Muscle of leg (tissue), 11 donors: ENCODE measurements around the gene RGMA. TPM values are rescaled to one million over a fixed set of nuclear protein-coding genes. Genes with fewer than 3 reads are reported as not detected.
"Not testable (repeated sequence)": the region's sequence is repeated elsewhere in the genome, so short reads cannot be mapped to it uniquely, and the experiment has no call there.

Experiments used
- DNase-seq: peaks from one replicate; pipeline ENCODE4 v3.0.0; 2013
- H3K27ac ChIP-seq: one replicate; pipeline ENCODE4 v1.5.1; 2013; ENCODE audit warnings: mild to moderate bottlenecking, low read length, control low read depth
- H3K27me3 ChIP-seq: one replicate; pipeline ENCODE4 v1.6.1; 2013; ENCODE audit warnings: low read length; ENCODE audit not compliant: control insufficient read depth, insufficient read depth
- H3K36me3 ChIP-seq: one replicate; pipeline ENCODE4 v1.6.1; 2013; ENCODE audit warnings: low read length; ENCODE audit not compliant: control insufficient read depth, insufficient read depth
- H3K4me1 ChIP-seq: one replicate; pipeline ENCODE4 v1.6.1; 2013; ENCODE audit warnings: low read length; ENCODE audit not compliant: control insufficient read depth, insufficient read depth
- H3K4me3 ChIP-seq: one replicate; pipeline ENCODE4 v1.5.1; 2013; ENCODE audit warnings: low read length, control low read depth
- H3K9me3 ChIP-seq: replicated peaks from 2 replicates; pipeline ENCODE4 v1.6.1; 2013; ENCODE audit warnings: low read depth, low read length; ENCODE audit not compliant: control insufficient read depth
- WGBS: methylation state at CpG from one replicate; pipeline ENCODE4 v1.1.5; 2013; ENCODE audit warnings: missing lambda C conversion rate; ENCODE audit not compliant: insufficient coverage; 5-methylcytosine and 5-hydroxymethylcytosine counted together
- polyA plus RNA-seq, 8 donors: library from polyadenylated mRNA; unstranded; fragments of 120-200 nt; gene quantifications; one replicate each; pipeline versions ENCODE4 v1.2.1 to v1.2.3, GENCODE V29; 2013; ENCODE audit warnings: inconsistent platforms in 1 of 8, low replicate concordance in 1 of 8; ENCODE audit not compliant: insufficient read length in 8 of 8, insufficient read depth in 1 of 8
- total RNA-seq: library from RNA; stranded (reverse); fragments of 120-200 nt; gene quantifications from one replicate; pipeline ENCODE4 v1.2.4, GENCODE V29; 2013

Gene RGMA
- total and polyA plus RNA-seq, 9 donors: 16.4 to 90.8 (median 68.9) TPM

DNA sequence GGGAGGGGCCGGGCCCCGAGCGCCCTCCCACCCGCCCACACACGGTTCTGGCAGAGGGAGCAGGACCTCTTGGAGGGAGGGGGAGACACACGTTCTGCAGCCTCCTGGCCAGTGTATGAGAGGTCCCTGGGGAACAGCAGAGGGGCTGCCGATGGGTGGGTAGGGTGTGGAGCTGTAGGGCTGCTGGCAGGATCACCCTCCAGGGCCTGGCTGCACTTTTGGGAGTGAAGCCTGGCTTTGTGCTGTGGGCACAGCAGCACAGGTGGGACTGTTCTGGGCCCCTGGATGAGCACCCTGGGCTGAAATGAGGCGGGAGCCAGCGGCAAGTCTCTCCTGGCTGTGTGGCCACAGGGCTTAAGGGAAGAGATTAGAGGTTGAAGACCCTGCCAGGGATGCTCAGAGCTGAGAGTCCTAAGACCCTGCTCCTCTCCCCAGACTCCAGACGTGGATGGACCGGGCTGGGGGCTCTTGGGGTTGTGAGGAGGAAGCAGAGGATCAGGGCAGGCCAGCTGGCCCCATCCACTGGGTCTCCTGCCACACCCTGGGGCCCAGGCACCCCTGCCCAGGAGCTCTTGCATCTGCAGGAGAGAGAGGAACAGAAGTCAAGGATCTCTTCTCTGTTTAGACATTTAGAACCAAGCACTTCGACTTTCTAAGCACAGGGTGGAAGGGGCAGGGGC lies 45.2 kb downstream of the RGMA start:
- Histone ChIP-seq H3K4me3 (no peak overlapping the region), H3K9me3 (peaks cover 12% of the 10 kb centered on the region), H3K4me1 (peaks cover 30% of the 10 kb centered on the region), H3K36me3 (peaks cover 76% of the 10 kb centered on the region), H3K27ac (no peak overlapping the region), H3K27me3 (no peaks in the 10 kb centered on the region)
- 34% methylated on average over 8 of the region's 12 CpGs for WGBS
- no peak for DNase-seq

DNA sequence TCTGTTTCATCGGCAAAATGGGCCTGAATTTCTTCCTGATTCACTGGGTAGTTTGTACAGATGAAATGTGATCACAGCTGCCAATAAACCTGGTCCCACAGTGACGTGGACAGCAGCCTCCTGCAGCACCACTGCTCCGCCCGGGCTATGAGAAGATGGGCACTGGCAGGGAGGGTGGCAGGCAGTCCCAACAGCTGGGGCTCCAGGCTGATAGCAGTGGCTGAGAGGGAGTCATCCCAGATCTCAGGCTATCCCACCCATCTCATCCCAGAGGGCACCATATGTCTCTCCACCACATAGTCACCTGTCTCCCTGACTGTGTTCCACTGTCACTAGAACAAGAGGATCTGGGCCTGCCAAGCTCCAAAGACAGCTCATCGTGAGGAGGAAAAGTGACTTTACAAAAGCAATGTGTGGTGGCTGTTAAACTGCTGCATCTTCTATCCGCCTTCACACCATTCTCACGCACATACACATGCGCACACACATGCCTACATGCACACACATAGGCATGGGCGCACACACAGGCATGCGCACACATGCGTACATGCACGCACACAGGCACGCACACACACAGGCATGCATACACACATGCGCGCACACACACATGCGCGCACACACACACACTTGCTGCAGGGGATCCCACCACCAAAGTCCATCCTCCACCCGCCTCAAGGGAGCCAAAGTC lies 46.2 kb downstream of the RGMA start:
- H3K4me3 ChIP-seq: no peak overlapping the region
- no peak for DNase-seq
- H3K9me3 ChIP-seq: peaks cover 12% of the 10 kb centered on the region
- peaks cover 32% of the 10 kb centered on the region for H3K4me1 ChIP-seq
- no peaks in the 10 kb centered on the region for H3K27me3 ChIP-seq
- H3K27ac ChIP-seq: peak overlapping the region; percentile 20
- H3K36me3 ChIP-seq: peaks cover 67% of the 10 kb centered on the region
- WGBS: 84% methylated on average over 17 of the region's 18 CpGs

DNA sequence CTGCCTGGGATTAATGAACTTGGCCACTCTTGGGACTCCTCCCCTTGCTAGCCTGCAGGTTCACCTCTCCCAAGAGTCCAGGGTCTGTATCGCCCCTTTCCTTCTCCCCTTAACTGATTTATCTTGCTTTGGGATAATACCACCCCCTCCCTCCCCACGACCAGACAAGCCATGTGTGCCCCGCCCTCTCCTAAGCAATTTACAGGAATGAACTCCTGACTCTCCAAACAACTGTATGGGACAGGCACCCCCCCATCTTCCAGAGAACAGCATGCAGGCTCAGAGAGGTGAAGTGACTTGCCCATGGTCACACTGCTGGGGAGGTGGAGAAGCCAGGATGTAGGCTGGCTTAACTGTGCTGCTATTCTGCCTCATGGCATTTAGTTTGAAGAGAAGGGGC lies 46.8 kb downstream of the RGMA start:
- Histone ChIP-seq H3K4me3 (no peak overlapping the region), H3K27ac (peak overlapping the region; percentile 20), H3K4me1 (peaks cover 37% of the 10 kb centered on the region), H3K27me3 (no peaks in the 10 kb centered on the region), H3K36me3 (peaks cover 61% of the 10 kb centered on the region), H3K9me3 (peaks cover 12% of the 10 kb centered on the region)
- DNase-seq: no peak
- 80% methylated on average over 2 of the region's 3 CpGs for WGBS

DNA sequence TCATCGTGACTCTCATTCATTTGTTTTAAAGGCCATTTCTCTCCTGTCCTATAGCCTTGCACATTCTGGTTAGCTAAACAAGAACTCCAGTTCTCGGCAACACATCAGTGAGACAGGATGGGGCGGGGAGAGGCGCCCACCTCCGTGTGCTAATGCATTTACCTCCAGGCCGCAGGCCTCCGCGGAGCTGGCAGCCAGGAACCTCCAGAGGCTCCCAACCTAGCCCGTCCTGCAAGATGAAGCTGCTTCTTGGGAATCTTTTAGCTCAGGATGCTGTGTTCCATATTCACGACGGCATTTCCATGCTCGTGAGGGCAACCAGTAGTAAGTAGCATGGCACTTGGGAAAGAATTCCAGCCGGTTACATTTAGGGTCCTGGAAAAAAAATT lies 47.9 kb downstream of the RGMA start:
- Histone ChIP-seq H3K27ac (no peak overlapping the region), H3K9me3 (peaks cover 3% of the 10 kb centered on the region)
- 65% methylated on average over 8 of the region's 13 CpGs for WGBS

DNA sequence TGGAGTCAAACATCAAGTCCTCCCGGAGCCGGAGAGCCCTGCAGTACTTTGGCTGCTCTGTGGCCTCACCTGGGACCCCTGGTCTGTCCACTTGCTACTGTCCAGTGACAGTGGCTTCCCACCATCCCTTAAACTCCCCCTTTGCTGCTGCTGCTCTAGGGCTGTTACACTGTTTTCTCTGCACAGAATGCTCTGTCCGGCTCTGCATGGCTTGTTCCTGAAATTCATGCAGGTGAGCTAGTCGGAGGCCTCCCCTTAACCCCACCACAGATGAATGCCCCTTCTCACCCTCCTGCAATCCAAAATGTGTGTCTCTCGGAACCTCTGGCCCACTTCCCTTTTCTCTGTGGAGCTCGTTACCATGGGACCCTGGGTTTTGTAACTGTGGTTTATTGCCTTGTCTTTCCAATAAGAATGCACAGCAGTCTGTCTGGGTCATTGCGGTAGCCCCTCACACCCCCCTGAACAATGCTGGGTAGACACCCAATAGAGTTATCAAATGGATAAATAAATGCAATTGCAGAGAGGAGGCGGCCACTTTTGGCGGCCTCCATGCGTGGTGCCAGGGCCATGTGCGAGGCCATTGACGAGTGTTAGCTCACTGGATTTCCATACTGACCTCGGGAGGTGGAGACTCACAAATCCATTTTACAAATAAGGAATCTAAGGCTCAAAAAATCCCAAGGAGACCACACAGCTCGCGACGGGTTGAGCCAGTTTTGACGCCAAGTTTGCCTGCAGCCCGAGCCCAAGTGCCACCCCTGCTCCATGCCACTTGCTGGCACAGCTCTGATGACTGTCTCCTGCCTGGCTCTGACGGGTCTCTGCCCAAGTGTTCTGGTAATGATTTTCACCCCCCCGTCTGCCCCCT lies 48.5 kb downstream of the RGMA start:
- no peak for DNase-seq
- Histone ChIP-seq H3K4me3 (no peak overlapping the region), H3K36me3 (peaks cover 44% of the 10 kb centered on the region), H3K4me1 (peaks cover 48% of the 10 kb centered on the region), H3K27ac (no peak overlapping the region), H3K9me3 (no peaks in the 10 kb centered on the region), H3K27me3 (no peaks in the 10 kb centered on the region)
- 82% methylated on average over 17 of the region's 20 CpGs for WGBS

More for the DNA sequence above, 47.9 kb downstream of the RGMA start:
- Histone ChIP-seq H3K4me3 (no peak overlapping the region), H3K36me3 (peaks cover 50% of the 10 kb centered on the region), H3K27me3 (no peaks in the 10 kb centered on the region), H3K4me1 (peaks cover 47% of the 10 kb centered on the region)
- no peak for DNase-seq

DNA sequence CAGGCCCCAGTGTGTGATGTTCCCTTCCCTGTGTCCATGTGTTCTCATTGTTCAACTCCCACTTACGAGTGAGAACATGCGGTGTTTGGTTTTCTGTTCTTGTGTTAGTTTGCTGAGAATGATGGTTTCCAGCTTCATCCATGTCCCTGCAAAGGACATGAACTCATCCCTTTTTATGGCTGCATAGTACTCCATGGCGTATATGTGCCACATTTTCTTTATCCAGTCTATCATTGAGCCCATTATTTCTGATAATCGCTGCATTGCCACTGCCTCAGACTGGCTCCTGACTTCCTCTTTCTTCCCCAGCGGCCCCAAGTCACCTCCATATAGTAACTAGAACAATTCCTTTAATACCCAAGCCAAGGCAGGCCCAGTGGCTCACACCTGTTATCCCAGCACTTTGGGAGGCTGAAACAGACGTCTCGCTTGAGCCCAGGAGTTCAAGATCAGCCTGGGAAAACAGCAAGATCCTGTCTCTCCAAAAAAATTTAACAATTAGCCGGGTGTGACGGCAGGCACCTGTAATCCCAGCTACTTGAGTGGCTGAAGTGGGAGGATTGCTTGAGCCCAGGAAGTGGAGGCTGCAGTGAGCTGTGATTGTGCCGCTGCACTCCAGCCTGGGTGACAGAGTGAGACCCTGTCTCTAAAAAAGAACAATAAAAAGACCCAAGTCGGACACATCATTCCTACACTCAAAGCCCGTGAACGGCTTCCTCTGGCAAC lies 49.3 kb downstream of the RGMA start:
- H3K9me3 ChIP-seq, DNase-seq, H3K27me3 ChIP-seq, H3K27ac ChIP-seq, H3K4me3 ChIP-seq: not testable (repeated sequence)
- Histone ChIP-seq H3K36me3 (peaks cover 36% of the 10 kb centered on the region), H3K4me1 (peaks cover 48% of the 10 kb centered on the region)
- WGBS: 81% methylated on average over 7 of the region's 13 CpGs

DNA sequence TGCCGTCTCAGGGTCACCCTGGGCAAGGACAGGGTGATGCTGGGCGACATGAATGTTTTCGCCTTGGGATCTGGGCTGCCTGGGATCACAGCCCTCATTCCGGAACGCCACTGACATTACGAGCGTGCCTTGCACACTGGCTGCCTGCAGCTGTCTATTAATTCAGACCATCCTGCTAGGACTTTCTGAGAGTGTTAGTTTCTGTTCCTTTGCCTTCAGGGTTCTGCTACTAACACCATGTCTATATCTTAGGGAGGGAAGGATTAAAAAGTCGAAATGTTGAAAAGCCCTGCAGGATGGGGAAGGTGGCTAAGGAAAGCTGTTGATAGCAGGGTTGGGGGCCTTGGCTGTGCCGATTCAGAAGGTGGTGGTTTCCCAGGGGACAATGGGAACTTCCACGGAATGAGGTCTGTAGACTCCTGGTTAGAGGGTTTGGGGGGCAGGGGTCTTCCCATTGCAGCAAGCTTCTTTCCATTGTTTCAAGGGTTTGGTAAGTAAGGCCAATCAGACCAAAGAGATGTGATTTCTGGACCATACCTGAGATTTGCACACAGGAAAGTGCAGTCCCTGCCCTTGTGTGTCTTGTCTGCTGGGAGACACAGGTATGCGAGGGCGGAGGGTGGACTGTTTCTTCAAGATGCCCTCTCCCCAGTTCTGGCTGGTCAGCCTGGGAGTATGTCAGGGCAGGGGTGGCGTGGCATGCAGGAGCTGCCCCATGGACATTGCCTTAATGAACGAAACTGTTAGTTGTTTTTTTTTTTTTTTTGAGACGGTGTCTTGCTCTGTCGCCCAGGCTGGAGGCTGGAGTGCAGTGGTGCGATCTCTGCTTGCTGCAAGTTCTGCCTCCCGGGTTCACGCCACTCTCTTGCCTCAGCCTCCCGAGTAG lies 50.9 kb downstream of the RGMA start:
- no peak for DNase-seq
- H3K27ac ChIP-seq: peak overlapping the region; percentile 83
- H3K4me3 ChIP-seq: no peak overlapping the region
- 41% methylated on average over 13 of the region's 20 CpGs for WGBS
- H3K36me3 ChIP-seq: peaks cover 20% of the 10 kb centered on the region
- peaks cover 35% of the 10 kb centered on the region for H3K4me1 ChIP-seq
- H3K9me3 ChIP-seq: no peaks in the 10 kb centered on the region
- no peaks in the 10 kb centered on the region for H3K27me3 ChIP-seq

DNA sequence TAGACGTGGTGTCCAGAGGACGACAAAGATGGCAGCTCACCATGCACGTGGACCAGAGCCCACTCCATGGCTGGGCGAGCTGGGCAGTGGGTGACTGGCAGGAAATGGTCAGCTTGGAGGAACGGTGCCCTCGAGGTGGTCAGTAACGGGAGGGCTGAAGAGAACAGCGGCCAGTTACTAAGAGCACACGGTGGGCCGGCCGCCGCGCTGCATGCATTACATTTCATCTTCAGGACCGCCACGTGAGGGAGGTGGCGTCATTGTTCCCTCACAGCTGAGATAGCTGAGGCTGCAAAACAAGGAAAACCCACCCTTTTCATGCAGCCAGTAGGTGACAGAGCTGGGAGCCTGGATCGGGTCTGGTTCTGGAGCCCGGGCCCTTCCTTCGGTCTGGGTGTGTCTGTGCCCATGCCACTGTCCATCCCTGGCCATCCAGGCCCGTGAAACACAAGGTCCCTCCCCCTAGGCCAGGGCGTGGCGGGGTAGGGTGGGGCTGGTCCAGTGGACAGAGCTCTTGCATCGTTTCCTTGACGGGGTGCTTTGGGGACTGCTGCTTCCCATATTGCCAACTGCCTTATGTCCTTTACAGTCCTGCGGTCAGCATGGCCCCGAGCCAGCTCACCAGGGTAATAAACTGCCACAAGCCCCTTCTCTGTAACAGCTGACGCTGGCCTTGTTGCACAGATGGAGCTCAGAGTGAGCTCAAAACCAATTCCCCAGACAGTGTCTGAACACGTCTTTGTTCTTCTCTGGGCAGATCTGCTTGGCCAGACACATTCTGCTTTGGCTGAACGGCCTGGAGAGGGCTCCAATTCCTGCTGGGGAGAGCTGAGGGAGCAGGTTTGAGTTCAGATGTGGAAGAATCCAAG lies 51.8 kb downstream of the RGMA start:
- Histone ChIP-seq H3K4me3 (no peak overlapping the region), H3K27me3 (no peaks in the 10 kb centered on the region), H3K4me1 (peaks cover 32% of the 10 kb centered on the region), H3K36me3 (peaks cover 12% of the 10 kb centered on the region), H3K9me3 (no peaks in the 10 kb centered on the region), H3K27ac (peak overlapping the region; percentile 83)
- DNase-seq: peak; percentile 95
- 57% methylated on average over 25 of the region's 29 CpGs for whole genome bisulfite sequencing
